ENCODE data around the gene AFAP1. TPM values are rescaled to one million over a fixed set of nuclear protein-coding genes. Genes with fewer than 3 reads are reported as not detected.

AFAP1 gene
- total RNA-seq, 4 donors from 2014 or later, result 8.2 to 22.3 (median 15.2) TPM

- TF ChIP-seq POLR2A (IDR thresholded peaks at IDR 0.05) (no peak), CTCF (IDR thresholded peaks at IDR 0.05) (no peak)
- intact Hi-C loops (cut with DNase I; ENCODE audit: low total_unique reads), result no loop called here
- no peak overlapping the region for H3K4me3 ChIP-seq (ENCODE audit: low read depth, poor library complexity, severe bottlenecking)
- 74 to 77% methylated on average over 18 of the region's 18 CpGs for WGBS, 2 donors
- peak in 1 of 2 donors; percentile 40 for DNase-seq (ENCODE audit: low spot score in 2 of 2)
These were observed 127.3 kb downstream of the AFAP1 start for GRCh38 chr4:7812231-7812857.

GRCh38 chr4:7811536-7812191 is 128.0 kb downstream of the AFAP1 start:
- 63 to 67% methylated on average over 25 of the region's 25 CpGs for WGBS, 2 donors

DNA sequence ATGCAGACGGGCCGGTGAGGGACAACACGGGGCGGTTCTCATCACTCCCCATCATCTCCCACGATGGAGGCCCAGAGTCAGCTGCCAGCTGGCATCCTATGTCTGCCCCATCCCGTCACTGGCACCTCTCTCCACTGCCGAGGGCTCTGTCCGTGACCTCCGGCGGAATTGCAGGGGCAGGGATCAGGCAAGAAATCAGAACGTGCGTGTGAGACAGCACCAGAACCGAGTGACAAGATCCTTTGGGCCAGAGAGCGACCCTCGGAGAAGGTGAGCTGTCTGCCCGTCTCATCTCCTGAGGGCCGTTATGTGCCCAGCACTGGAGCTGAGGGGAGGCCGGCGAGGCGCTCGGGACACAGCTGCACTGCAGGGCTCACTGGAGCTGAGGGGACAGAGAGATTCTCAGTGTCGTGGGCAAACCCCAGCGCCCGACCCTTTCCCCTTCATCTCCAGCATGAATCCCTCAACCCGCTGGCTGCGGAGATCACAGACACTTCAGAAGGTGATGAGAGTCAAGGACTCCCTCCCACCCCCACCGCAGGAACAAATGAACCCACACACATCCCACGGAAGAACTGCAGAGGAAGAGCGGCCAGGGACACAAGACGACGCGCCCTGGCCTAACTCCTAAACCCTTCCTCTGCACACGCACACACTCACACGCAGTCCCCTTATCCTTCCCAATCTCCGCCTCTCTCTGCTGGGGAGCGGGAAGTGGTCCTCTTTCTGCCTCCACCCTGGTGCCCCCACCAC is 128.7 kb downstream of the AFAP1 start:
- TF ChIP-seq POLR2A (IDR thresholded peaks at IDR 0.05) (no peak), CTCF (IDR thresholded peaks at IDR 0.05) (no peak)
- peak in 1 of 2 donors; percentile 79 for DNase-seq (ENCODE audit: low spot score in 2 of 2)
- intact Hi-C loops (cut with DNase I; ENCODE audit: low total_unique reads), result no loop called here
- 86 to 88% methylated on average over 36 of the region's 36 CpGs for WGBS, 2 donors
- H3K4me3 ChIP-seq (ENCODE audit: low read depth, poor library complexity, severe bottlenecking), result no peak overlapping the region

More at GRCh38 chr4:7811536-7812191, 128.0 kb downstream of the AFAP1 start:
- intact Hi-C loops (cut with DNase I; ENCODE audit: low total_unique reads), result no loop called here
- TF ChIP-seq POLR2A (IDR thresholded peaks at IDR 0.05), result no peak
- no peak overlapping the region for H3K4me3 ChIP-seq (ENCODE audit: low read depth, poor library complexity, severe bottlenecking)
- peak in 1 of 2 donors; percentile 90 for DNase-seq (ENCODE audit: low spot score in 2 of 2)

DNA sequence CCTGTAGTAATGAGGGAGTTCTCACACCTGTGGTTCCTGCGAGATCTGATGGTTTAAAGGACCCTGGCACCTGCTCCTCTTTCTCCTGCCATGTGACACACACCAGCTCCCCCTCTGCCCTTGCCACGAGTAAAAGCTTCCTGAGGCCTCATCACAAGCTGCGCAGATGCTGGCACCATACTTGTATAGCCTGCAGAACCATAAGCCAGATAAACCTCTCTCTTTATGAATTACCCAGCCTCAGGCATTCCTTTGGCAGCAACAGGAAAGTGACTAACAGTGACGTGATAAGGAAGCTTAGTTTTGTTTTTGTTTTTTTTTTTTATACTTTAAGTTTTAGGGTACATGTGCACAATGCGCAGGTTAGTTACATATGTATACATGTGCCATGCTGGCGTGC is 130.9 kb downstream of the AFAP1 start:
- DNase-seq (ENCODE audit: low spot score in 2 of 2), result no peak

DNA sequence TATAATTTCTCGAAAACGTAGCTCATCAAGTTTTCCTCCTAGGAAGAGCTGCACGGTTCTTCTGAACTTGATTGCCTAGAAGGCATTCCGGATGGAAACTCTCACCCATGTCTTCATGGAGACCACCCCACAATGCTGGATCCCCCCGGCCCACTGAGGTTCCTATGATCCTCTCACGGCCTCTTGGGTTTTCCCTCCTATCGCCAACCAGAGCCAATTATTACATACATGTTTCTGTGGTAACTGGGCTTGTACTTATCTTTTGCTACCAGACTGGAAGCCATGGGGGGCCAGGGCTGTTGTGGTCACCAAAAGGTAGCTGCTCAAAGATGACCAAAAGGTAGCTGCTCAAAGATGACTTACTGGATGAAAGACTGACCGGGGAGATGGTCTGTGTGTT is 131.5 kb downstream of the AFAP1 start:
- TF ChIP-seq CTCF (IDR thresholded peaks at IDR 0.05), result no peak
- TF ChIP-seq POLR2A (IDR thresholded peaks at IDR 0.05), result no peak
- no peak overlapping the region for H3K4me3 ChIP-seq (ENCODE audit: low read depth, poor library complexity, severe bottlenecking)
- DNase-seq (ENCODE audit: low spot score in 2 of 2), result peak in 1 of 2 donors; percentile 74
- intact Hi-C loops (cut with DNase I; ENCODE audit: low total_unique reads), result loop anchor here (10.0 kb wide), 1 partner anchor 613 kb away; the partner anchor contains the start of gene SORCS2
- 93 to 94% methylated on average over 8 of the region's 8 CpGs for WGBS, 2 donors

More for the DNA sequence above, 130.9 kb downstream of the AFAP1 start:
- TF ChIP-seq CTCF (IDR thresholded peaks at IDR 0.05), result no peak
- TF ChIP-seq POLR2A (IDR thresholded peaks at IDR 0.05), result no peak
- H3K4me3 ChIP-seq (ENCODE audit: low read depth, poor library complexity, severe bottlenecking), result no peak overlapping the region
- intact Hi-C loops (cut with DNase I; ENCODE audit: low total_unique reads), result loop anchor here (10.0 kb wide), 1 partner anchor 614 kb away; the partner anchor contains the start of gene SORCS2
- 69 to 79% methylated on average over 6 of the region's 6 CpGs for WGBS, 2 donors

Data from lower leg skin (tissue), 4 donors.